GM21825 (cell line): ENCODE measurements around the gene TMEM176B.
"Not testable (repeated sequence)": the region's sequence is repeated elsewhere in the genome, so short reads cannot be mapped to it uniquely, and the experiment has no call there.

Source experiments
- ATAC-seq: cut with Tn5 transposase; IDR thresholded peaks from one replicate; pipeline ENCODE4 v1.9.1; 2021; ENCODE audit warnings: mild to moderate bottlenecking, moderate library complexity; ENCODE audit not compliant: unreplicated experiment

TMEM176B gene

DNA sequence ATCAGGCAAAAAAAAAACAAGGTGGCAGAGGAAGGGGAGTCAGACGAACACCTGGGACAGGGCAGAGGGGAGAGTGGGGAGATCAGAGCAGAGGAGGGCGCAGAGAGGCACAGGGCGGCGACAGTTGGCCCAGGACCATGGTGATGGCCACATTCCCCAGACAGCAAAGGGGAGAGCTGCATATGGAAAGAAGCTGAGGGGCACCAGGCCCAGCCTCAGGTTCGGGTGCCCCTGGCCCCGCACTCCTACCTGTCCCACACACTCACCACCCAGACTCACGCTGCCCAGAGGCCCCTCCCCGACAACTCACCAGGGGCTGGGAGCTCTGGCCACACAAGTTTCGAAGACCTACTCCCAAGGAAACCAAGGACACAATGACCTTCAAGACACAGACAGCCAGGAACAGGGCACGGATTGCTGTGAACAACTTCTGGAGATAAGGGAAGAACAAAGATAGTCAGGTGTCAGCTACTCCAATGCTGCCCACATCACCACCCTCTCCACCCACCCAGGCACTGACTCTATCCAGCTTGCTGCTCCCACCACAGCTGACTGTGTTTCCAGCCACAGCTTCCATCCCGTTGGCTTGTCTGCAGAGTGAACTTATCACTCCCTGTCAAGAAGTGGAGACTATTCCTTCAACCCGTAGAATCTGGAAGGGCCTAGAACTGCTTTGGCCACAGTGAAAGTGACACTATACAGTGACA is 8.3 kb downstream of the TMEM176B start:
- no peak for ATAC-seq

DNA sequence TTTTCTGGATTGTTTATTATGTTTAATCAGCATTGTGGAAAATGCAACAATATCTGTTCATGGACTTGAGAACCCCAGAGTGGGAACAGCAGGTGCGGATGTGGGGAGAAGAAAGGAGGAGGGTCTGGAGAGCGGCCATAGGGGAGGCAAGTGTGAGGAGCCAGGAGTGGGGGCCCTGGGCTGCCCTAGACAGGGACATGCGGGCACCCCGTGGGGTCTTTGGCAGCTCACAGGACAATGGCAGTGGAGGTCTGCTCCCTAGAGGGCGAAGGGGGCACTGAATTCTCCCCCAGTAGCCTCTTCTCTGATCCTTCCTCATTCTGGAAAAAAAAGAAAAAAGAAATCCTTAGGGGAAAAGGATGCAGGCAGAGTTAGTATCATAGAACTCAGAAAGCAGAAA is 8.9 kb downstream of the TMEM176B start:
- ATAC-seq, result no peak

DNA sequence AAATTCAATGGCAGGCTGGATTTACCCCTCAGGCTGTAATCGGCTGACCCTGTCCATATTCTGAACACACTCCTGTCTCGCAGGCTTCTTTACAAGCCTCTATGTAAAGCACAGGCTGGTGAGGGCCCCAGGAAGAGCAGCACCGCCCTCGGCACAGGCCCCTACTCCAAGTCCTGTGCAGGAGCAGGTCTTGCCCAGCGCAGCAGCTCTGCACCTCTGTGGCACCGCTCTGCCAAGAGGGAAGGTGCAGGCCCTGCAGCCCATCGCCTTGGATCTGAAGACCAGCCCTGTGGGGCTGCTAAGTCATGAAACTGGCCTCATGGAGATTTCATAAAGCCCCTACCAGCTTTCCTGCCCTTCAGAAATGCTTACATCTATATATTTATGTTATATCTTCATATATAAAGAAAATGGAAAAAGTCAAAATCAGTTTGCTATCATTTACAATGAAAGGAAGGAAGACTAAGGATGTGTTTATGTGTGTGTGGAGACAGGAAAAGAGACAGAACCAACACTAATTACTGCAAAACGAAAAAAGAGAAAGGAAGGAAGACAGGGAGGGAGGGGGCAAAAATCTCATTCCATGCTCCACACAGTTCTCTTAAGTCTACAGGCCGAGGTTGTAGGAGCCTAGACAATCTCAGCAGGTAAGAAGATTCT is 9.6 kb downstream of the TMEM176B start:
- ATAC-seq, result no peak

DNA sequence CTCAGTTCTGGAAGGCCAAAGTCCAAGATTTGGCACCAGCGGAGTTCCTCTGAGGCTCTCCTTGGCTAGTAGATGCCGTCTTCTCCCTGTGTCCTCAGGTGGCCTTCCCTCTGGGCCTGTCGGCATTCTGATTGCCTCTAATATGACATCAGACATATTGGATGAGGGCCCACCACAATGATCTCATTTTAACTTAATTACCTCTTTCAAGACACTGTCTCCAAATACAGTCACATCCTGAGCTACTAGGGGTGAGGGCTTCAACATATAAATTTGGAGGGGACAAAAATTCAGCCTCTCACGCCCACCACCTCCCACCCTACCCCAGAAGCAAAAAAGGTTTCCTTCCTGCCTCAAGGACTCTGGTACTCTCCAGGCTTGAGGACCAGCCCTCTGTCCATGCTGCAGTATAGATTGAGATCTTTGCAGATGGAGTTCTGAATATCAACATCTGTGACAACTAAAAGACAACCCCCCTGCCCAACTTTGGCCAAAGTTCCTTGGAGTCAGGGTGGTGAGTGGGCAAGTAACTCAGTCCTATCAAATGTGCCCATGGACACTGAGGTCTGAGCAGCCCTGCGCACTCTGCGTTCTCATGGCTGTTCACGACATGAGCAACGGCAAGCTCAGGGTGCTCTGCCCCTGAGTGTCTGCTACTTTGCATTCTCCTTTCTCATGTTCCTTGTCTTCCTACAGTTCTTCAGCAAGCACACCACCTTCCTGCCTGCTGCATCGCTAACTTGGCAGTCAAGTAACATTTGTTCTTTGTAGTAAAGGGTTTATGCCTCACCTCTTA is 11.5 kb downstream of the TMEM176B start:
- ATAC-seq, result no peak

DNA sequence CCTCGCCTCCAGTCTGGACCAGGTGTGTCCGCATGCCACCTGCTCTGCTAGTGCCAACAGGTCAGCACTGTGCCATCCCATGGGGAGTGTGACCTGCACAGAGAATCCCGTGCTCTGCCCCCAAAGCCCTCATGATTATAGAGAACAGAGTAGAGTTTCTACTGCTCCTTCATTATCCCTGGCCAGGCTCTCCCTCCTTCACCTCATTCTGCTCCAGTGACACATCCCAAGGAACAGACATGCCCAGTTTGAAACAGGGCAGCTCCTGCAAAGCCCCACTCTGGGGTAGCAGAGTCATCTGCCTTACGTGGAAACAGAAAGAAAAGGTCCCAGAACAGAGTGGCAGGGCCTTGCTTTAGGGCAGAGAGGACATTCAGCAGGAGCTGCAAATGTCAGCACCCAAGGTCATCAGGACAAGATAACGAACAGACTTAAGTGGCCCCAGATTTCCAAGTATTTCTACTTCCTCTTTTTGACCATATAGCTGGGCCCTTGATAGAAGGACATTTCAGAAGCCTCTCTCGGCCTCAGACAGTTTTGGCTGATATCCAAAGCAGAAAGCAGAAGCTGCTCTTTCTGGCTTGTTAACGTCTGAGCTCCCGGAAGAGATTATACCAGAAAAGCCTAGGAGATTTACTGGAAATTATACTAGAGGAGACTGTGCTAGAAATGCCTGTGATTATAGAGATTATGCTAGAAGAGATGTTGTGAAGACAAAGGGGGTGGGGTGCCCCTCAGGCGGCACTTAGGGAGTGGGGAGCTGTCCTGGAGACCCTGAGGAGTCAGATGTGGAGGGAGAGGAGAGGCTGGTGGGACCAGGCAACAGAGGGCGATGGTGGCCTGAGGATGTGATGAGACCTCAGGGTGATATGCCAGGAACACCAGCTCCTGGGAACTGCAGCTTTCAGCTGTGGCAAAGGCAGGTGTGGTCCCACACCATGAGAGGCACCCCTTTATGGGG is 12.6 kb downstream of the TMEM176B start:
- no peak for ATAC-seq

DNA sequence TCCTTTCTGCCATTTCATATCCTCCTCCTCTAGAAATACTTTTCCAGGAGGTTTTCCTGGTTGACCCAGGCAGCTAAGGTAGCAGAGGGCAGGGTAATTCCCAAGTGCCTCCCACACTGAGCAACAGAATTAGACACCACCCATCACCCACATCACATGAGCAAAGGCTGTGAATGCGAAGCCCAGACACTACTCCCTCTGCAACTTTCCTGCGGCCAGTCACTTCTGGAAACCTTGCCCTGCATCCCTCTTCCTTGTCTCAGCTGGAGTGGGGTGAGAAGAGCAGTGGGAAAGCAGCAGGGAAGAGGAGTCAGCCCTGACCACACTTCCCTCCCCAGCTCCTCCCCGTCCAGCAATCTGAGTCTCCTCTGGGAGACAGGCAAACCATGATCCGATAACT is 15.2 kb downstream of the TMEM176B start:
- ATAC-seq, result no peak

DNA sequence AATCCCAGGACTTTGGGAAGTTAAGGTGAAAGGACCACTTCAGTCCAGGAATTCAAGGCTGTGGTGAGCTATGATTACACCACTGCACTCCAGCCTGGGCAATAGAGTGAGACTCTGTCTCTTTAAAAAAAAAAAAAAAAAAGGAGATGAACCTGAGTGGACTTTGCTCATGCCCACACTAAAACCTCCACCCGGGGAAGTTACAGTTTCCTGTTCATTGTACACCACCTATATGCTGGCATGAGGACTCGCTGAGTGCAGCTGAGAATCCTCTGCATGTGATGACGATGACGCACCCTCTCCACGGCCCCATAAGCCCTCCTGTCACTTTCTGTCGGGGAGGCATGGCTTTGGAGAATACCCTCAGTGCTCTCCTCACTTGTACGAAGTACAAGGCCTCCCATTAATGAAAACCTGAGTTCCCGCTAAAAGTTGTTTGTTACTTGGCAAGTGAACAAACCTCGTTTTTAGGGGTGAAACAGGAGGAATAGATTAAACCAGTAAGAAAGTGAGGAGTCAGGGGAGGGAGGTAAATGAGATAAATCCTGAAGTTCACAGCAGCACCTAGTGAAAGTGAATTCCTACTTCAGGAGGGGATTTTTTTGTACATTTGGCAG is 15.9 kb downstream of the TMEM176B start:
- no peak for ATAC-seq

DNA sequence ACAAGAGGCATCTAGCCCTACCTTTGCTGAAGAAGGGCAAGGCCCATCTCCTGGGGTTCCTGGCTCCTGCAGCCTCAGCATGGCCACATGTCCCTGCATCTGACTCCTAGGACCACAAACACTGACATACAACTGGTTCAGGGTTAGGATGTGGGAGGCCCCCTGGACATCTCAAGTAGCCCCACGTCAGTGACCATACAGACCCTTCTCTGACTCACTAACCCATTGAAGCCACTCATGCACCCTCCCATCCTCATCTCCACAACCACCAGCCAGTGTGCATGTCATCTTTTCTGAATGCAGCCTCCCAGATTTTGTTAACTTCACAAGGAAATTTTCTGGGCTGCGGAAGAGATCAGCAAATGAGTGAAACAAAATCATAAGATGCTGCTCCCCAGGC is 18.2 kb downstream of the TMEM176B start:
- no peak for ATAC-seq

DNA sequence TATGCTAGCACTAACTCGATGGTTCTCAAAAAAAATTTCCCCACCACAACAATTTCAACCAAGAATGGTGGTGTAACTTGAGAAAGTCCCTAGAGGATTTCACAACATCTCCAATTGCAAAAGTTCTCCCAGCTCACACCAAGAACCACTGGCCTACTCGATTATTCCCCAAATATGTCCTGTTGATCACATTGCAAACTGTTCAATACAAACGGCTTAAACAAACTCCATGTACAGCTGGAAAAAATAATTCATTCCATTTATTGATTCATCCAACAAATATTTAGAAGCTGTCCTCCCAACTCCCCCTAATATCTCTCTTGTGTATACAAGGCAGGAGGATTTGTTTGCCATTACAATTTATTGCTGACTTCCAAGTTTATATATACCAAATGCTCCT is 19.1 kb downstream of the TMEM176B start:
- no peak for ATAC-seq

DNA sequence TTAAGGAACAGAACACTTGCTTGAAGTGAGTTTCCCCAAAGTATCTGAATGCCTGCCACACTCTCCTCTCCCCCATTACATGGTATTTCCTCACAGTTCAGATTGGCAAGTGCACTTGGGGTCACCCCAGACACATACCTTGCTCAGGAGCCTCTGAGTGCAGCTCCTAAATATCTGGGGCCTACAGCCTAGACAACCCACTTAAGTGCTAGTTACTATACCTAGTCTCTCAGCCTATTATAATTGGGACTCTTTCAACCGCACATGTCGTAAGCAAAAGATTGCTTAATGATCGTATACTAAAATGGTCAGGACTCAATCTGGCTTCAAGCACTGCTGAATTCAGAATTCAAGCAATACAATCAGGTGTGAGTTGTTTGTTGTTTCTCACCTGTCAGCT is 19.9 kb downstream of the TMEM176B start:
- no peak for ATAC-seq

DNA sequence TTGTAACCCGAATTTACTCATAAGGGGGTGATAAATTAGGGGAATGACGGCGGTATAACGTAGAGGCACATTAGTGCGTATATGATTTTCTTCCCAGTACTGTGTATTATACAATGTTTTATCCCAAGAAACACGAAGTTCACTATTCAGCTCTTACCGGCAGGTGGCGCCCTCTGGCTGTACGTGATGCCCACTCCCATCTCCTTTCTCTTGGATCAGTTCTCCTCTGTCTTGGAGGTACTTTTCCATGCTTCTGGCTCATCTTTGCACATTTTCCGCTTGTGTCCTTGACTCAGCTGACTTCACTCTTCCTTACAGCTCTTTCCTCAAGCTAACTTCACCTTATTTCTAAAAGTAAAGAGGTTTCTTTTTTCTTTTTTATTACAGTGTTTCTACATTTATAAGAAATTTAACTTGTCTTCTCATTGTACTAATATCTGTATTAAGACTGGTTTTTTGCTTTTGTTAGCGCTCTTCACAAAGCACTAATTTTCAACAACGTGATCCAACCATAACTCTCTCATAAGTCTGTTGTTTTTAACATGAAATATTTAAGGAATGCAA is 21.3 kb downstream of the TMEM176B start:
- ATAC-seq, result no peak

DNA sequence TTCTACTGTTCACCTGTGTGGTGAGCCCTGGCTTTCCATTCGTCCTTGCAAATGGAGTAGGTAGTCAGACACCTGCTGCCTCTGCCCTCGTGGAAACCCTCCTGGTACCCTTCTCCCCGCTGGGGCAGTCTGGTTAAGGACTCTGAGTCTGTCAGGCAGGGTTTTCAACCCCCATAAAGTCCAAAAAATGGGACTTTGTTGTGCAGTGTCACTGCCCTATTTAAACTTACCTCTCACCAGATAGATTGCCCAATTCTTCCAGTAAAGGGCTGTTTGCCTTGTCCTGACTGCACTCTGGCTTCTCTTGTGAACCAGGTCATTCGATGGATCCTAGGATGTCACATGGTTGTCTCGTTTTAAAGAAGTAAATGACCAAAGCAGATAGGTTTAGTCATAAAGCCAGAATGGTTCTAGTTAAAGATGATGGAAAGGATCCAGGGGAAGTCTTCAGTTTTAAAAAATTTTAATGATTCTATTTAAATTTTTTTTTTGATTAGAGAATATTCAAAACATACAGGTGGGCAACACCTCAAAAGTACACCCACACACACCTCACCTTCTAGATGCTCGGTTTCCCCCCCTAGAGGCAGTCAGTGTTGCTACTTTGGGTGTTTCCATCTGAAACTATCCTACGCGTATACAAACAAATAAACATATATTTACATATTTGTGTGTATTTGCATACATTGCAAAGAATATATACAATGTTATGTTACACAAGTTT is 22.0 kb downstream of the TMEM176B start:
- ATAC-seq, result no peak

DNA sequence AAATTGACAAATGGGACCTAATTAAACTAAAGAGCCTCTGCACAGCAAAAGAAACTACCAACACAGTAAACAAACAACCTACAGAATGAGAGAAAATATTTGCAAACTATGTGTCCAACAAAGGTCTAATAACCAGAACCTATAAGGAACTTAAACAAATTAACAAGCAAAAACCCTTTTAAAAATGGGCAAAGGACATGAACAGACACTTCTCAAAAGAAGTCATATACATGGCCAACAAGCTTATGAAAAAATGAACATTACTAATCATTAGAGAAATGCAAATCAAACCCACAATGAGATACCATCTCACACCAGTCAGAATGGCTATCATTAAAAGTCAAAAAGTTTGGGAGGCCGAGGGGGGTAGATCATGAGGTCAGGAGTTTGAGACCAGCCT is 26.0 kb downstream of the TMEM176B start:
- ATAC-seq, result not testable (repeated sequence)

DNA sequence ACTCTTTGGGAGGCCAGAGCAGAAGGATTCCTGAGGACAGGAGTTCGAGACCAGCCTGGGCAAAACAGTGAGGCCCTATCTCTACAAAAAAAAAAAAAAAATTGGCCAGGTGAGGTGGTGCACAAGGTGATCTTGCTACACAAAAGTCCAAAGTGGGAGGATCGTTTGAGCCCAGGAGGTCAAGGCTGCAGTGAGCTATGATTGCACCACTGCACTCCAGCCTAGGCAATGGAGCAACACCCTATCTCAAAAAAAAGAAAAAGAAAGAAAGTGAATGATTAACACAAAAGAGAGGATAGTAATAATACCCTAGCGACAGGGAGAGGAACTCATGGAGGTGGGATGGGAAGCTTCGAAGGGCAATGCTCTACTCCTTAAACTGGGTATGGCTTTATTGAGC is 30.4 kb downstream of the TMEM176B start:
- no peak for ATAC-seq

DNA sequence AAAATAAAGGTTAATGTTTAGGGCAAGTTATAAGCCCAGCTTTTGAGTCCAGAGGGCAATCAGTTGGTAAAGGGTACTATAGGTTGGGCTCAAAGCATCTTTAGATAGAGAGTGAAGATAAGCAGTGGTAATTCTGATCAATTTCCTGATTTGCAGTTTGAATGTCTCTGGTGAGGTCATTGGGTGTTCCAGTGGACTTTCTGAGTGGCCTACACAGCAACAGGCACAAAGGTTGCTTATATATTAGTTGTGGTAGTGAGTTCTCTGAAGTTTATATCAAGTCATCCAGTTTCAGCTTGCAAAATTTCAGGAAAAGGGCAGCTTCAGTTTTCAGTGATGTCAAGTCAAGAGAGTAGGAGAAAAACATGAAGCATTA is 33.8 kb downstream of the TMEM176B start:
- no peak for ATAC-seq

DNA sequence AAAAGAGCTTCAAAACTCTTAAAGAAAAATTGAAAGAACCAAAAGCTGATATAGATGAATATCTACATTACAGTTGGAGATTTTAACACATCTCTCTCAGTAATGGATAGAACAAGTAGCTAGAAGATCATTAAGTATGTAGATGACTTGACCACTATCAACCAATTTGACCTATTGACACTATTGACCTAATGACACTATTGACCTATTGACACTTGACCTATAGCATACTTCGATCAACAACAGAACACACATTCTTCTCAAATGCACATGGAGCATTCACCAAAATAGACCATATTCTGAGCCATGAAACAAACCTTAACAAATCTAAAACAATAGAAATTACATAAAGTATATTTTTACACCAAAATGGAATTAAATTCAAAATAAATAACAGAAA is 40.7 kb downstream of the TMEM176B start:
- ATAC-seq, result no peak

DNA sequence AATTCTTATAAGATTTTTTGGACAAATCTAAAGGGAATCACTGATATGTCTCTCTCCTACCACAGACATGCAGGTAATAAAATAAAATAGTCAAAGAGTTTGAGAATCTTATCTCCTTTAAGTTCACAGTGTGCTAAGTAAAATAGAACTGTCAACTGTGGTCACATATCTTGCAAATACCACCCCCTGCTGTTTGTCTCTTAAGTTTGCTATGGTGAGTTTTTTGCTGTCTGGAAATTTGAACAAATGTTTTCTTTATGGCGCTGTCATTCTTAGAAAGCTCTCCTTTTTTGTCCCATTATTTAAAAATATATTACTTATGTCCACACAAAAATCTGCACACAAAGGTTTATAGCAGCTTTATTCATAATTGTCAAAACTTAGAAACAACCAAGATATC is 43.3 kb downstream of the TMEM176B start:
- ATAC-seq, result no peak

DNA sequence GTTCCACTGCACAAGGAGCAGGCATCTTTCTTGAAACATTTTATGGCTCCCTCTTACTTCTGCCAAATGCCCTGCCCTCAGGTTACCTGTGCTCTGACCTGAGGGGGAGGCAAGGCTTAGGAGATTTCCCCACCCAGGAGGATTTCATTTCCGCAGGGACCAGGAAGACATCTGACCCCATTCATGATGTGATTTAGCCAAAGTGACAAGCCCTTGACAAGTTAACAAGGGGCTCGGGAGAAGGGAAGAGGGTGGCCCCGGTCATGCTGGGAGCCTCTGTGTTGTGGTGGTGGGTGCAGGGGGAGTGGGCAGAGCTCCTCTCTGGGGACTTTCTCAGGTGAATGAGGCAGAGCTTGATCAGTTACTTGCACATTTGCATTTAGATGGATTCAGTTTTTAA is 44.0 kb downstream of the TMEM176B start:
- ATAC-seq, result no peak

DNA sequence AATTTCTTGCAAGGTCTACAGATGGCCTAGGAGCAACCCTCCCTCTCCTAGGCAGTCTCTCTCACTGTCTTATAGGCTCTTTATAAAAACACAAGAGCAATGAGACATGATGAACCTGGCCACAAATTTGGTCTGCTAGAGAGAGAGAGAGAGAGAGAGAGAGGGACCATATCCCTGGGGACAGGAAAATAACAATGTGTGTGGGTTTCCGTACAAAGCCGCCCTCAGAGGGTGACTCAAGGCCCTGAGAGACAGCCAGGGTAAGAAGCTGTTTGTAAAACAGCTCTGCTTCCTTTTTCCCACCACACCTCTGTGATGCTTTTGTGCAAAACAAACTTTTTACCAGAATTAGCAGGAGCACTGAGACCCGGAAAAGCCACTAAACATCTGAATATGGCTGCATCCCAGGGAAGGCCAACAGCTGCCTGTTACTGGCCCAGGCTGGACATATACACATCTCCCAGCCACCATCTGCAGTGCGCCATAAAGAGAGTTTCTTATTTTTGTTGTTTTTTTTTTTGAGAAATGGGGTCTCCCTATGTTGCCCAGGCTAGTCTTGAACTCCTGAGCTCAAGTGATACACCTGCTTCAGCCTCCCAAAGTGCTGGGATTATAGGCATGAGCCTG is 44.6 kb downstream of the TMEM176B start:
- ATAC-seq, result peak; percentile 59
